Uterus (tissue), 2 donors: ENCODE data around the gene PCDH7.

ENCODE experiments used
- CTCF ChIP-seq, 4 experiments: fragments of 200-600 bp in 2 of 4; fragments of 450-650 bp in 2 of 4; sonication (generic) in 2 of 4; IDR thresholded peaks; one replicate each; pipeline ENCODE4 v1.5.1; 2016 to 2019; ENCODE audit warnings: antibody characterized with exemption in 4 of 4, mild to moderate bottlenecking in 2 of 4, moderate library complexity in 1 of 4
- POLR2A ChIP-seq, 2 donors: fragments of 450-650 bp; IDR thresholded peaks; one replicate each; pipeline ENCODE4 v1.6.1; 2016; ENCODE audit warnings: antibody characterized with exemption in 2 of 2, mild to moderate bottlenecking in 1 of 2, moderate library complexity in 1 of 2

- TF ChIP-seq POLR2A (IDR thresholded peaks at IDR 0.05): no peak
- no peak for TF ChIP-seq CTCF (IDR thresholded peaks at IDR 0.05)
Measured at GRCh38 chr4:30757357-30757756, 37.2 kb downstream of the PCDH7 start.
